T-cell (primary cell): ENCODE measurements around the gene ADCK1. TPM values are rescaled to one million over a fixed set of nuclear protein-coding genes. Genes with fewer than 3 reads are reported as not detected.

Experiments used
- ATAC-seq, 4 experiments: fragments of 200-7000 bp in 3 of 4; fragments of 150-1000 bp in 1 of 4; cut with Tn5 transposase; replicated peaks in 1 of 4; 1 replicate in 3 of 4; 2 replicates in 1 of 4; pipeline ENCODE4 v1.10.0; 2021; ENCODE audit warnings: moderate library complexity in 3 of 4, mild to moderate bottlenecking in 2 of 4, moderate number of reproducible peaks in 1 of 4
- CTCF ChIA-PET, 2 donors: fragments of 300-600 bp; sonication (Branson Sonifier 250); formaldehyde crosslinking; loops; one replicate each; lab custom pipeline; 2022; ENCODE audit warnings: antibody characterized with exemption in 2 of 2; lab: Charles Lee
- POLR2A ChIA-PET, 2 donors: fragments of 300-600 bp; sonication (Branson Sonifier 250); formaldehyde crosslinking; loops; one replicate each; lab custom pipeline; 2022; ENCODE audit warnings: antibody characterized with exemption in 2 of 2; lab: Charles Lee
- DNase-seq, 35 experiments: peaks; one replicate each; pipeline versions ENCODE4 v3.0.0 to v3.0.0-alpha.2; 2013 to 2023
- H3K27ac ChIP-seq: one replicate; pipeline ENCODE4 v1.5.1; 2013; ENCODE audit warnings: low read length
- H3K27me3 ChIP-seq, 2 experiments: replicated peaks in 1 of 2; 1 replicate in 1 of 2; 2 replicates in 1 of 2; pipeline versions ENCODE4 v1.6.1 to v1.7.0; 2013; ENCODE audit warnings: low read length in 1 of 2, mixed read lengths in 1 of 2; ENCODE audit not compliant: control insufficient read depth in 2 of 2, insufficient read depth in 2 of 2; ENCODE audit errors: extremely low read depth in 1 of 2
- H3K36me3 ChIP-seq, 2 donors: 1 replicate in 1 of 2; 2 replicates in 1 of 2; pipeline versions ENCODE4 v1.6.1 to v1.7.0; 2013; ENCODE audit warnings: low read length in 1 of 2; ENCODE audit not compliant: control insufficient read depth in 2 of 2, insufficient read depth in 1 of 2; ENCODE audit errors: extremely low read depth in 1 of 2
- H3K4me1 ChIP-seq, 2 experiments: 1 replicate in 1 of 2; 2 replicates in 1 of 2; pipeline versions ENCODE4 v1.6.1 to v1.7.0; 2013; ENCODE audit warnings: low read length in 2 of 2, mixed read lengths in 1 of 2; ENCODE audit not compliant: insufficient read depth in 2 of 2, control insufficient read depth in 1 of 2; ENCODE audit errors: extremely low read depth in 1 of 2
- H3K4me3 ChIP-seq, 2 donors: 1 replicate in 1 of 2; 2 replicates in 1 of 2; pipeline versions ENCODE4 v1.5.1 to v1.7.0; 2013; ENCODE audit warnings: mild to moderate bottlenecking in 2 of 2, low read length in 1 of 2, moderate library complexity in 1 of 2; ENCODE audit not compliant: control insufficient read depth in 1 of 2; ENCODE audit errors: extremely low read depth in 1 of 2
- H3K9me3 ChIP-seq: 2 replicates; pipeline ENCODE4 v1.7.0; 2013
- H3K27ac Mint-ChIP-seq, 2 donors: one replicate each; pipeline ENCODE4 v1.8.0; 2020 to 2021; ENCODE audit warnings: mild to moderate bottlenecking in 2 of 2, mixed read lengths in 2 of 2
- H3K27me3 Mint-ChIP-seq, 2 donors: one replicate each; pipeline ENCODE4 v1.8.0; 2021 to 2022; ENCODE audit warnings: mixed read lengths in 2 of 2
- H3K36me3 Mint-ChIP-seq: one replicate; pipeline ENCODE4 v1.8.0; 2021; ENCODE audit warnings: mixed read lengths
- H3K4me1 Mint-ChIP-seq, 3 donors: one replicate each; pipeline ENCODE4 v1.8.0; 2020 to 2022; ENCODE audit warnings: mixed read lengths in 3 of 3, mild to moderate bottlenecking in 1 of 3
- H3K4me3 Mint-ChIP-seq, 3 donors: one replicate each; pipeline ENCODE4 v1.8.0; 2020 to 2022; ENCODE audit warnings: mild to moderate bottlenecking in 3 of 3, mixed read lengths in 3 of 3, moderate library complexity in 3 of 3
- H3K9me3 Mint-ChIP-seq, 3 donors: one replicate each; pipeline ENCODE4 v1.8.0; 2020 to 2022; ENCODE audit warnings: mixed read lengths in 3 of 3
- WGBS: methylation state at CpG from one replicate; pipeline ENCODE4 v1.1.5; 2013; ENCODE audit warnings: missing lambda C conversion rate; ENCODE audit not compliant: insufficient coverage; 5-methylcytosine and 5-hydroxymethylcytosine counted together
- total RNA-seq, 35 experiments: library from RNA in 6 of 35; stranded (reverse) in 6 of 35; fragments of 120-200 nt in 1 of 35; gene quantifications; one replicate each; pipeline versions ENCODE4 v1.2.1 to v1.2.4 and lab custom pipeline; 2013 to 2026

The ADCK1 gene
- total RNA-seq, 5 donors from 2014 or later (not counting 1 experiment from before 2014, with no cell fraction given), result 6.3 to 16.1 (median 9.1) TPM

DNA sequence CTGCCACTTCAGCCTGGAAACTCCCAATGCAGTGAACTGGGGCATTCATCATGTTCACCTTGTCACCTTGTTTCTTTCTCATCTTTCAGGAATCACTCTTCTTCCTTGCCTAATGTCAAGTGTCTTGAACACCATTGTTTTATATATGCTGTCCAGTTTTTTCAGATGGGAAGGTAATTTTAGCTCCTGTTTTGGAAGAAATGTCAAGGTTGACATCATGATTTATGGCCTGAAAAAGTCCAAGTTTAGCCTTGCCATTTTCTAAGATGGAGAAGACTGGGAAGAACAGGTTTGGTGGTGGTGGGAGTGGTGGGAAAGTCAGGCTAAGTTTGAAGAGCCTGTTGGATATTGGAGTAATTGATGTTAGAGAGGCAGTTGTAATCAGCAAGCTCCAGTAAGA, 54.0 kb downstream of the ADCK1 start:
- H3K4me3 ChIP-seq, result no peak overlapping the region

DNA sequence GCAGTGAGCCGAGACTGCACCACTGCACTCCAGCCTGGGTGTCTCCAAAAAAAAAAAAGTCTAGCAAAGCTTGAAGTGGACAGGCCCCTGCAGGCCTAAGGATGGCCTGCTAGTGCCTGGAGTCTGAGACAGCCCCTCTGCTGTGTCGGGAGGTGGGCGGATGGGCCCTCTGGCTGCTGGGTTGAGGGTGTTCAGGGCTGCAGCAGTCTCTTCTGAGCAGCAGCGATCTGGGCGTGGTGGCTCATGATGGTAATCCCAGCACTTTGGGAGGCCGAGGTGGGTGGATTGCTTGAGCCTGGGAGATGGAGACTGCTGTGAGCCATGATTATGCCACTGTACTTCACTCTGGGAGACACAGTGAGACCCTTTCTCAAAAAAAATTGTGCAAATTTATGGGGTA, 57.0 kb downstream of the ADCK1 start:
- ATAC-seq (no peak), DNase-seq (no peak)
- ChIA-PET CTCF (no interaction called here), POLR2A (no interaction called here)
- Histone ChIP-seq H3K36me3 (no peaks in the 10 kb centered on the region), H3K9me3 (no peaks in the 10 kb centered on the region), H3K4me3 (no peak overlapping the region), H3K27me3 (no peaks in the 10 kb centered on the region), H3K27ac (no peak overlapping the region), H3K4me1 (no peaks in the 10 kb centered on the region)
- Mint-ChIP-seq H3K9me3 (peaks cover 0 to 4% (median 3%) of the 10 kb centered on the region in 3 donors), H3K36me3 (peaks cover 23% of the 10 kb centered on the region), H3K4me1 (no peaks in the 10 kb centered on the region), H3K4me3 (no peak overlapping the region), H3K27ac (no peak overlapping the region), H3K27me3 (no peaks in the 10 kb centered on the region)
- 100% methylated on average over 5 of the region's 6 CpGs for WGBS

More for the DNA sequence above, 54.0 kb downstream of the ADCK1 start:
- H3K9me3 Mint-ChIP-seq, result peaks cover 0 to 4% (median 3%) of the 10 kb centered on the region in 3 donors
- H3K4me3 Mint-ChIP-seq, result no peak overlapping the region
- Histone ChIP-seq H3K27ac (no peak overlapping the region), H3K36me3 (no peaks in the 10 kb centered on the region), H3K4me1 (no peaks in the 10 kb centered on the region), H3K9me3 (no peaks in the 10 kb centered on the region), H3K27me3 (no peaks in the 10 kb centered on the region)
- H3K27ac Mint-ChIP-seq, result no peak overlapping the region
- ATAC-seq, result no peak
- H3K27me3 Mint-ChIP-seq, result no peaks in the 10 kb centered on the region
- CTCF ChIA-PET, result no interaction called here
- H3K36me3 Mint-ChIP-seq, result peaks cover 32% of the 10 kb centered on the region
- POLR2A ChIA-PET, result no interaction called here
- H3K4me1 Mint-ChIP-seq, result no peaks in the 10 kb centered on the region
- no peak for DNase-seq

DNA sequence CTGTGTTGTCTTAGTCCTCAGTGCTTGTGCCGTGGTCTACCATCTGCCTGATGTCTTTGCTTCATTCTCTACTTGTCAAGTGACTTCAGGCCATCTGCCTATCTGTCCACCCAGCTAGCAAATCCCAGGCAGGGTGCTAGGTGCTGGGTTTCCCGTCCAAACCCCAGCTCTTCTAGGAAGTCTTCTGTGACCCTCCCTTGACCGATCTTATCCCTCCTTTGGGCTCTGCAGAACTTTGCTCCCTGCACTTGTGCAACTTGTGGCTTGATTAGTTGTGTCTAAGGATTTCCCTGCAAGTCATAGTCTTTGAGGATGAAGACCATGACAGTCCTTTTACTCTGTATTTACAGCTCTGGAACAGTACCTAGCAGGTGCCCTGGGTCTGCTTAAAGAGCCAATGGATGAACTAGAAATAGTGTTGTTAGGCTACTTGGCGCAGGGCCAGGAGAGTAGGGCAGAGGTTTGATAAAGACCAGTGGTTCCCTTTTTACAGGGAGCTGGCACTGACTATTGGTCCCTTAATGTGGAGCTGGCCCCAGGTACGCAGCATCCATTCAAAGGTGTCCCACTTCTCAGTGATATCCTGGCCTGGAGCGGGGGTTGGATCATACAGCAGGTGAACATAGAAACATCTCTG, 60.1 kb downstream of the ADCK1 start:
- POLR2A ChIA-PET, result no interaction called here

DNA sequence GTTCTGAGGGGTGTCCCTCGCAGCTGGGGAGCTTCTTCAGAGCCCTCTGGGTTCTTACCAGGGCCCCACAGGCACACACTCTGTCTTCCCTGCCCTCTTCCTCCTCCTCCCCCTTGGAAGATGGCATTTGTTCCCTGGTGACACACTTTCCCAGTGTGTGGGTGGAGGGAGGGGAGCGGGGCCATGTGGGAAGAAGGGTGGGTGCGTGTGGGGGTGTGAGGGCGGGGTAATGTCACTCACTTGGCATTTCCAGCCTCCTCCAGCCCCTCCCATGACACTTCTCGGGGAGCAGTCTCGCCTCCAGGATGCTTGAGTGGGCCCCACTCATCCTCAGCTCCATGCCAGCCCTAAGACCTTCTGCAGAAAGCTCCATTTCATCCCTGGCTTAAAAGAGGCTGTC, 61.3 kb downstream of the ADCK1 start:
- WGBS, result 87% methylated on average over 3 of the region's 6 CpGs
- no peaks in the 10 kb centered on the region for H3K4me1 Mint-ChIP-seq
- no peak overlapping the region for H3K4me3 ChIP-seq
- H3K4me3 Mint-ChIP-seq, result no peak overlapping the region
- DNase-seq, result no peak
- H3K36me3 Mint-ChIP-seq, result peaks cover 29% of the 10 kb centered on the region
- peaks cover 0 to 3% of the 10 kb centered on the region in 2 experiments for H3K4me1 ChIP-seq
- H3K36me3 ChIP-seq, result no peaks in the 10 kb centered on the region
- CTCF ChIA-PET, result interaction anchor here (0.7 to 3.1 kb wide), 4 partner anchors 11 to 738 kb away, joined by 3 to 13 read pairs (median 8); no protein-coding TSS in a partner anchor
- H3K27me3 ChIP-seq, result no peaks in the 10 kb centered on the region
- no peaks in the 10 kb centered on the region for H3K9me3 Mint-ChIP-seq
- no peaks in the 10 kb centered on the region for H3K27me3 Mint-ChIP-seq
- H3K9me3 ChIP-seq, result no peaks in the 10 kb centered on the region
- POLR2A ChIA-PET, result no interaction called here
- ATAC-seq, result no peak
- no peak overlapping the region for H3K27ac Mint-ChIP-seq
- H3K27ac ChIP-seq, result no peak overlapping the region

More for the DNA sequence above, 60.1 kb downstream of the ADCK1 start:
- Histone ChIP-seq H3K27ac (no peak overlapping the region), H3K36me3 (no peaks in the 10 kb centered on the region), H3K4me1 (peaks cover 0 to 3% of the 10 kb centered on the region in 2 experiments), H3K9me3 (no peaks in the 10 kb centered on the region), H3K27me3 (no peaks in the 10 kb centered on the region), H3K4me3 (no peak overlapping the region)
- Mint-ChIP-seq H3K4me1 (no peaks in the 10 kb centered on the region), H3K27me3 (no peaks in the 10 kb centered on the region), H3K36me3 (peaks cover 21% of the 10 kb centered on the region), H3K27ac (no peak overlapping the region), H3K4me3 (no peak overlapping the region), H3K9me3 (no peaks in the 10 kb centered on the region)
- CTCF ChIA-PET, result interaction anchor here in 1 of 2 donors (0.6 to 0.7 kb wide), 2 partner anchors 15 to 764 kb away, joined by 3 read pairs; no protein-coding TSS in a partner anchor
- ATAC-seq (no peak), DNase-seq (no peak)
- 86% methylated on average over 4 of the region's 6 CpGs for WGBS

DNA sequence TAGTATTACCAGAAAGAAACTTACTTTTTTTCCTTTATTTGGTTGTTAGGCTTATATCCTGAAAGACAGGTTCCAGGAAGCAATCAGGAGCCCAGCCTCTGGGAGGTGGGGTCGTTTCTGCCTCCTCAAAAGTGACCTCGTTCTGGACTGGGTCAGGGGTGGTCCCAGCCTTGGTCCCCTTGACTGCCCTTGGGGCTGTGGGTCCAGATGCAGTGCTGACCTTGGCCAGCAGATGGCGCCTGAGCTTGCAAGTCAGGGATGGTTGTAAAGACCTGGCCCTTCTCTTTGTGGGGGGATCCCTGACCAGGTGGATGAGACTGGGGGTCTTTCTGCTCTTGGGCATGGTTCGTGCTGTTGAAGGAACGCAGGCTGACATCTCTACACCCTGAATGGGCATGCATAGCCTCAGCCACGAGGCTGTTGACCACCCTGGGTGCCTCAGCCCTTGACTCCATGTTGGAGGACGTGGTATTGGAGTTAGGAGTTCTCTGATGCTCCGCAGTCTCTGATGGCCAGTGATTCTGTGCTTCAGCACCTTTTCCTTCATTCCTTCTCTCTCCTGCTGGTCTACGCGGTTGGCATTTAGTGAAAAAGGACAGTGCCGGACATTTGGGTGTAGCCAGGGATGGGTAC, 62.4 kb downstream of the ADCK1 start:
- H3K27me3 Mint-ChIP-seq, result no peaks in the 10 kb centered on the region
- no peak overlapping the region for H3K27ac Mint-ChIP-seq
- Histone ChIP-seq H3K4me1 (peaks cover 0 to 3% of the 10 kb centered on the region in 2 experiments), H3K36me3 (peaks cover 0 to 3% of the 10 kb centered on the region in 2 donors), H3K9me3 (no peaks in the 10 kb centered on the region), H3K4me3 (no peak overlapping the region), H3K27ac (no peak overlapping the region), H3K27me3 (peaks cover 0 to 2% of the 10 kb centered on the region in 2 experiments)
- ATAC-seq (peak in 3 of 4 experiments; percentile 46 to 70 (median 63)), DNase-seq (peak in 34 of 35 experiments; percentile 15 to 76 (median 53))
- H3K4me1 Mint-ChIP-seq, result no peaks in the 10 kb centered on the region
- 38% methylated on average over 5 of the region's 11 CpGs for WGBS
- peaks cover 30% of the 10 kb centered on the region for H3K36me3 Mint-ChIP-seq
- ChIA-PET CTCF (interaction anchor here (0.7 to 3.1 kb wide), 5 partner anchors 10 to 737 kb away, joined by 3 to 13 read pairs (median 6); no protein-coding TSS in a partner anchor), POLR2A (no interaction called here)
- no peaks in the 10 kb centered on the region for H3K9me3 Mint-ChIP-seq
- H3K4me3 Mint-ChIP-seq, result no peak overlapping the region

DNA sequence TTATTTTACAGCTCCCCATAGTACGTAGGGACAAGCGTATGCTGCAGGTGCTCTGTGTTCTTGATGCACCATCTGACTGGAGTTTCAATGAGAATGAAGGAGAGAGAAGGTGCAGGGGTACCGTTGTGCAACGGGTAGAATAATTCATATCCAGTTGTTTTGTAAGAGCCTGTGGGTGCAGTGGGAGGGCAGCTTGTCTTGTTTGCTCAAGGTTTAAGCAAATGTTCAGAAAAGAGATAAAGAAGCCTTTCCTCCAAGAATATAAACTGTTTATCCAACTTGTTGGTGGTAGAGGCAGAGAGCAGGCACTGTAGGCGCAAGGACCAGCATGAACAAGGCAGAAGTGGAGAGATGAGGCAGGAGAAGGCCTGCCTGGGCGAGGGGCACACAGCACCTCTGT, 64.2 kb downstream of the ADCK1 start:
- ChIA-PET CTCF (interaction anchor here in 1 of 2 donors (0.8 to 3.1 kb wide), 2 partner anchors 9 to 702 kb away, joined by 3 to 13 read pairs; no protein-coding TSS in a partner anchor), POLR2A (no interaction called here)
- Histone ChIP-seq H3K27me3 (peaks cover 0 to 2% of the 10 kb centered on the region in 2 experiments), H3K4me3 (no peak overlapping the region), H3K4me1 (peaks cover 0 to 3% of the 10 kb centered on the region in 2 experiments), H3K27ac (no peak overlapping the region), H3K9me3 (no peaks in the 10 kb centered on the region), H3K36me3 (peaks cover 0 to 3% of the 10 kb centered on the region in 2 donors)
- no peak overlapping the region for H3K4me3 Mint-ChIP-seq
- no peak for DNase-seq
- H3K27me3 Mint-ChIP-seq, result no peaks in the 10 kb centered on the region
- no peak for ATAC-seq
- H3K27ac Mint-ChIP-seq, result no peak overlapping the region
- no peaks in the 10 kb centered on the region for H3K9me3 Mint-ChIP-seq
- WGBS, result no CpG with 5 or more reads among the region's 6 CpGs
- H3K36me3 Mint-ChIP-seq, result peaks cover 38% of the 10 kb centered on the region
- H3K4me1 Mint-ChIP-seq, result peaks cover 0 to 5% (median 0%) of the 10 kb centered on the region in 3 donors
